ENCODE results near the gene LTBP3. TPM values are rescaled to one million over a fixed set of nuclear protein-coding genes. Genes with fewer than 3 reads are reported as not detected.

LTBP3 gene
- polyA plus RNA-seq, 1 of the 3 experiments (the other 2 are of a cell fraction): 167 TPM

- no peak for TF ChIP-seq NFIC (IDR thresholded peaks at IDR 0.05; ENCODE audit: borderline replicate concordance)
- no peak for TF ChIP-seq GATA2 (CRISPR knock-in tag; IDR thresholded peaks at IDR 0.05)
- TF ChIP-seq EP300 (IDR thresholded peaks at IDR 0.05; ENCODE audit: borderline replicate concordance in 1 of 2, low read depth in 1 of 2, low read length in 1 of 2): no peak
- TF ChIP-seq, protein P1, sequence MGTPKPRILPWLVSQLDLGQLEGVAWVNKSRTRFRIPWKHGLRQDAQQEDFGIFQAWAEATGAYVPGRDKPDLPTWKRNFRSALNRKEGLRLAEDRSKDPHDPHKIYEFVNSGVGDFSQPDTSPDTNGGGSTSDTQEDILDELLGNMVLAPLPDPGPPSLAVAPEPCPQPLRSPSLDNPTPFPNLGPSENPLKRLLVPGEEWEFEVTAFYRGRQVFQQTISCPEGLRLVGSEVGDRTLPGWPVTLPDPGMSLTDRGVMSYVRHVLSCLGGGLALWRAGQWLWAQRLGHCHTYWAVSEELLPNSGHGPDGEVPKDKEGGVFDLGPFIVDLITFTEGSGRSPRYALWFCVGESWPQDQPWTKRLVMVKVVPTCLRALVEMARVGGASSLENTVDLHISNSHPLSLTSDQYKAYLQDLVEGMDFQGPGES (IDR thresholded peaks at IDR 0.05; ENCODE audit: low read depth, low read length): no peak
- TF ChIP-seq, protein P2, sequence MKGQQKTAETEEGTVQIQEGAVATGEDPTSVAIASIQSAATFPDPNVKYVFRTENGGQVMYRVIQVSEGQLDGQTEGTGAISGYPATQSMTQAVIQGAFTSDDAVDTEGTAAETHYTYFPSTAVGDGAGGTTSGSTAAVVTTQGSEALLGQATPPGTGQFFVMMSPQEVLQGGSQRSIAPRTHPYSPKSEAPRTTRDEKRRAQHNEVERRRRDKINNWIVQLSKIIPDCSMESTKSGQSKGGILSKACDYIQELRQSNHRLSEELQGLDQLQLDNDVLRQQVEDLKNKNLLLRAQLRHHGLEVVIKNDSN (IDR thresholded peaks at IDR 0.05; ENCODE audit: borderline replicate concordance, low read depth): no peak
Observed at GRCh38 chr11:65529475-65530156, 28.5 kb downstream of the LTBP3 start (continued).

DNA sequence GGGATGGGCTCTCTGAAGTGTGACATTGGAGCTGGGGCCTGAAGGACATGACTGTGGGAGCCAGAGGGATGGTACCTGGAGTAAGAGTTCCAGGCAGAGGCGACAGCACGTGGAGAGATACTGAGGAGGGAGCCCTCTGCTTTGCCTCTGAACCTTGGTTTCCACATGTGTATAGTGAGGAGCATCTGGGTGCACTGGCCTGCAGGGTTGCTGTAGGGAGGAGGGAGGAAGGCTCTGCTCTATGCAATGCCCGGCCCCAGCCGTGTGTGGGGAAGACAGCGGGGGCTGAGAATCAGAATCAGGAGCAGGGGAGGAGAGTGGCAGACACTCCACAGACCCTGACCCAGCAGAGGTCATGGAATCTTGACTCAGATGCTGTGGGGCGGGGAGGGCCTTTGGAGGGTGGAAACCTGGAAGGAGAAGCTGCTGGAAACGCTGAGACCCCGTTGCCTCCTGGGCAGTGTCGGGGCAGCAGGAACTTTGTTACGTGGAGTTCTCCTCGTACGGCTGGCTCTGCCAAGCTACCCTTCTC, 29.3 kb downstream of the LTBP3 start:
- Histone ChIP-seq H3F3A (replicated peaks; ENCODE audit: insufficient read depth) (peaks cover 19% of the 10 kb centered on the region), H3K27me3 (ENCODE audit: insufficient read depth) (no peaks in the 10 kb centered on the region), H3K79me2 (ENCODE audit: insufficient read depth) (peaks cover 30% of the 10 kb centered on the region), H3K9me3 (no peaks in the 10 kb centered on the region), H3K4me1 (ENCODE audit: control insufficient read depth in 1 of 2, insufficient read depth in 2 of 2, low read depth in 1 of 2, low read length in 1 of 2) (peaks cover 5 to 17% of the 10 kb centered on the region in 2 experiments; a peak in 3 of 4 replicates), H2AFZ (ENCODE audit: low read depth) (no peak overlapping the region), H3K9me2 (no peaks in the 10 kb centered on the region), H3K27ac (ENCODE audit: low read depth in 2 of 2, low read length in 1 of 2) (no peak overlapping the region), H4K20me1 (ENCODE audit: insufficient read depth) (peaks cover 13% of the 10 kb centered on the region; the same call in 1 of the 2 replicates), H3K4me3 (ENCODE audit: low read depth in 2 of 2, low read length in 1 of 2) (no peak overlapping the region), H3K4me2 (no peak overlapping the region), H3K36me3 (replicated peaks in 1 of 2; ENCODE audit: control insufficient read depth in 1 of 2, insufficient read depth in 2 of 2, low read length in 1 of 2) (peaks cover 20 to 45% of the 10 kb centered on the region in 2 experiments), H3K9ac (no peak overlapping the region)
- 87% methylated on average over 12 of the region's 12 CpGs for WGBS (ENCODE audit: low lambda C conversion rate)
- TF ChIP-seq, protein P3, sequence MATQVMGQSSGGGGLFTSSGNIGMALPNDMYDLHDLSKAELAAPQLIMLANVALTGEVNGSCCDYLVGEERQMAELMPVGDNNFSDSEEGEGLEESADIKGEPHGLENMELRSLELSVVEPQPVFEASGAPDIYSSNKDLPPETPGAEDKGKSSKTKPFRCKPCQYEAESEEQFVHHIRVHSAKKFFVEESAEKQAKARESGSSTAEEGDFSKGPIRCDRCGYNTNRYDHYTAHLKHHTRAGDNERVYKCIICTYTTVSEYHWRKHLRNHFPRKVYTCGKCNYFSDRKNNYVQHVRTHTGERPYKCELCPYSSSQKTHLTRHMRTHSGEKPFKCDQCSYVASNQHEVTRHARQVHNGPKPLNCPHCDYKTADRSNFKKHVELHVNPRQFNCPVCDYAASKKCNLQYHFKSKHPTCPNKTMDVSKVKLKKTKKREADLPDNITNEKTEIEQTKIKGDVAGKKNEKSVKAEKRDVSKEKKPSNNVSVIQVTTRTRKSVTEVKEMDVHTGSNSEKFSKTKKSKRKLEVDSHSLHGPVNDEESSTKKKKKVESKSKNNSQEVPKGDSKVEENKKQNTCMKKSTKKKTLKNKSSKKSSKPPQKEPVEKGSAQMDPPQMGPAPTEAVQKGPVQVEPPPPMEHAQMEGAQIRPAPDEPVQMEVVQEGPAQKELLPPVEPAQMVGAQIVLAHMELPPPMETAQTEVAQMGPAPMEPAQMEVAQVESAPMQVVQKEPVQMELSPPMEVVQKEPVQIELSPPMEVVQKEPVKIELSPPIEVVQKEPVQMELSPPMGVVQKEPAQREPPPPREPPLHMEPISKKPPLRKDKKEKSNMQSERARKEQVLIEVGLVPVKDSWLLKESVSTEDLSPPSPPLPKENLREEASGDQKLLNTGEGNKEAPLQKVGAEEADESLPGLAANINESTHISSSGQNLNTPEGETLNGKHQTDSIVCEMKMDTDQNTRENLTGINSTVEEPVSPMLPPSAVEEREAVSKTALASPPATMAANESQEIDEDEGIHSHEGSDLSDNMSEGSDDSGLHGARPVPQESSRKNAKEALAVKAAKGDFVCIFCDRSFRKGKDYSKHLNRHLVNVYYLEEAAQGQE (IDR thresholded peaks at IDR 0.05; ENCODE audit: low read depth, low read length): no peak
- no peak for TF ChIP-seq EP300 (IDR thresholded peaks at IDR 0.05; ENCODE audit: borderline replicate concordance in 1 of 2, low read depth in 1 of 2, low read length in 1 of 2)
- no peak for TF ChIP-seq NFIC (IDR thresholded peaks at IDR 0.05; ENCODE audit: borderline replicate concordance)
- no peak for TF ChIP-seq USF2 (IDR thresholded peaks at IDR 0.05; ENCODE audit: borderline replicate concordance, low read depth, low read length)
- no peak for TF ChIP-seq EZH2phosphoT487 (IDR thresholded peaks at IDR 0.05; ENCODE audit: borderline replicate concordance, low read depth)
- TF ChIP-seq, protein P2 (IDR thresholded peaks at IDR 0.05; ENCODE audit: borderline replicate concordance, low read depth): no peak
- no peak for TF ChIP-seq GABPA (IDR thresholded peaks at IDR 0.05; ENCODE audit: low read depth)
- TF ChIP-seq SIN3A (IDR thresholded peaks at IDR 0.05; ENCODE audit: borderline replicate concordance, low read depth, low read length): no peak
- no peak for TF ChIP-seq TEAD4 (IDR thresholded peaks at IDR 0.05; ENCODE audit: borderline replicate concordance, insufficient read depth)
- no peak for TF ChIP-seq RAD21 (IDR thresholded peaks at IDR 0.05; ENCODE audit: low read length)
- TF ChIP-seq RXRA (IDR thresholded peaks at IDR 0.05; ENCODE audit: borderline replicate concordance, low read depth): no peak
- no peak for TF ChIP-seq NRF1 (IDR thresholded peaks at IDR 0.05; ENCODE audit: low read depth, low read length)
- TF ChIP-seq GATA2 (CRISPR knock-in tag; IDR thresholded peaks at IDR 0.05): no peak
- TF ChIP-seq CHD2 (IDR thresholded peaks at IDR 0.05; ENCODE audit: low read length, partially characterized antibody): no peak
- ChIA-PET CTCF (interaction anchor here (0.9 to 6.7 kb wide), 6 partner anchors 11 to 65 kb away, joined by 3 to 69 read pairs (median 6); partner anchors contain the start of gene ZNRD2), POLR2A (interaction anchor here (1.0 kb wide), 1 partner anchor 23 kb away, joined by 3 read pairs; no protein-coding TSS in a partner anchor)
- no peak for DNase-seq
